Fibroblast of skin of left biceps (primary cell): ENCODE data around the gene FBN1.

Experiments
- DNase-seq, 2 experiments: peaks; one replicate each; pipeline ENCODE4 v3.0.0-alpha.2; 2013; ENCODE audit warnings: low read depth in 2 of 2

The FBN1 gene

GRCh38 chr15:48520376-48521155 lies 124.9 kb downstream of the FBN1 start:
- DNase-seq, result no peak

GRCh38 chr15:48516121-48516520 lies 129.4 kb downstream of the FBN1 start:
- no peak for DNase-seq

GRCh38 chr15:48515500-48515899 lies 130.0 kb downstream of the FBN1 start:
- no peak for DNase-seq

- DNase-seq, result no peak
Measured at GRCh38 chr15:48514103-48514816, 131.2 kb downstream of the FBN1 start.

- no peak for DNase-seq
Measured at GRCh38 chr15:48510976-48511375, 134.5 kb downstream of the FBN1 start.

DNA sequence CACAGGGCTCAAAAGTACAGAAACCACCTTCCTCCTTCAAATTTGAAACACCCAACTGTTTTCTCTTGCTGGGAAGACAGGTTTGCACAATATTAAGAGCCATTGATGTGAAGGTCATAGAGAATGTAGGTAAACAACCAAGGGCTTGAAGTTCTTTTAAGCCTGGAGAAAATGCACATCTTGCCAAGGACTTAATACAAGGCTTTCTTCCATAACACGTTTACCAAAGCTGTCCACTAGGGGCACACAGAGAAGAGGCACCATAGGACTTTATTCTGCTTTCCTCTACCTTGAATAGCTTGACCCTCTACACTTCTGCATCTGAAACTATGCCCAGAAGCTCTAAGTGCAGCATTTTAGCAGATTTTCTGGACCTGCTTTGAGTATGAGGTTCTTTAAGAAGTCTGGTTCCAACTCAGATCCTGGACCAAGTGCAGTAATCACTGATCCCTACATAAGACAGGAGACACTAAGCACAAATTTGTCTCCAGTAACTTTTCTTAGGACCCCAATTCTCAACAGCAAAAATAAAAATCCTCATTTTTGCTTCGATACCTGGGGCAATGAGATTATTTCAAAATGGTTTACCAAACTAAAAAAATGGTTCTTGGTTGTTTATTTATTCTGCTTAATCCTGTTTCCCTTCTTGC lies 138.0 kb downstream of the FBN1 start:
- peak in 1 of 2 experiments; percentile 19 for DNase-seq

DNA sequence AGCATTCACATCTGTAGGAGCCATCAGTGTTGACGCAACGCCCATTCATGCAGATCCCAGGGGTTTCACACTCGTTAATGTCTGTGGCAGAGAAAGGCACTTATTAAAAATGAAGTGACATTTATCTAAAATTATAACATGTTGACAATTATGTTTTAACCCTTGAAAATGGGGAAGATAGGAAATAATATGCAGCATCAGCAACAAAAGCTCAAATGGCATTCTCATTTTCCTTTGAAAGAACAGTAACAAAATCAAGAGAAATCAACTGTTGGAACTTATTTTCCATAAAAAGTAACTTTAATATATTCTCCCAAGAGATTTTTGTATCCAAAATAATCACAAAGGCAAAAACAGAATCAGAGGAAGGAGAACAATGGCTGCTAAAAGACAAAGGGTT lies 140.4 kb downstream of the FBN1 start:
- DNase-seq, result no peak

DNA sequence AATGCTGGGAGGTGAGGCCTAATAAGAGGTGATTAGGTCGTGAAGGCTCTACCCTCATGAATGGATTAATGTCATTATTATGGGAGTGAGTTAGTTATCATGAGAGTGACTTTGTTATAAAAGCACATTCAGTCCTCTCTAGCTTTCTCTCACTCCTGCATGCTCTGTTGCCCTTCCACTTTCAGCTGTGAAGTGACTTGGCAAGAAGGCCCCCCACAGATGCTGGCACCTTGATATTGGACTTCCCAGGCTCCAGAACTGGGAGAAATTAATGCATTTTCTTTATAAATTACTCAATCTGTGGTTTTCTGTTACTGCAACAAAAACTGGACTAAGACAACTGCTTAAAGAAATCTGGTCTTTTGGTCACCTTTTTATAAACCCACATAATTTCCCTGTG lies 144.3 kb downstream of the FBN1 start:
- DNase-seq, result no peak

DNA sequence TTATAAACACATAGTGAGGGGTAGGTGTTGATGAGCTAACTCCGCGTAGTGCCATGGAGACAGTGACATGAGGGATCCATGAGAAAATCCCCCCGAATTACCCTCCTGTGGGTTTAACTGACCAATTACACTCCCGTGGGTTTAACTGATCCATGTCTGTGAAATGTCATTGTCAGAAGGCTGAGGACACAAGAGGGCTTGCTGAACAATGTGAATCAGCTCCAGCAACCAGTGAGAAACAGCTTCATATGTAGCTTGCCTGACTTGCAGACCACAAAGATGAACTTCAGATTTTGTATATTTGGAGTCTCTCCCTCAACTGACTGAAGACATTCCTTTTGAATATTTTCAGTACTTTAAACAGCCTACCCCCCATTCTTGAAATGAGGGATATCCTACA lies 144.9 kb downstream of the FBN1 start:
- no peak for DNase-seq

DNA sequence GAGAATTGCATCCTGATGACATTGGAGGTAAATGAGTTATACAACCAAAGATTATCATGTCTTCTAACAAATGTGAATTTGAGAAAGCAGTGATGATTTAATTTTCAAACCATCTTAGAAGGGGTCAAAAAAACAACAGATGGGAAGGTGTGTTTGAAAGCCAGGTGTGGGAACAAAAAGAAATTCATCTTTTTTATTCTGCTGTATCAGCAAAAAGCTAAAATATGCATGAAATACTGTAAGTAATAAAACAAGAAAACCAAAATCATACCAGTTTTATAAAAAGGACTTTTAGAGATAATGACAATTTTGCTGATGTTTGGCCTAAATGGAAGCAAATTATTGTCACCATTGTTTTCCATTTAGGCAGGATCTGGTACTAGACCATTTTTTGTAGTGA lies 145.5 kb downstream of the FBN1 start:
- no peak for DNase-seq

GRCh38 chr15:48498828-48499227 lies 146.7 kb downstream of the FBN1 start:
- no peak for DNase-seq

GRCh38 chr15:48494631-48495030 lies 150.9 kb downstream of the FBN1 start:
- DNase-seq, result peak in 1 of 2 experiments; percentile 33

DNA sequence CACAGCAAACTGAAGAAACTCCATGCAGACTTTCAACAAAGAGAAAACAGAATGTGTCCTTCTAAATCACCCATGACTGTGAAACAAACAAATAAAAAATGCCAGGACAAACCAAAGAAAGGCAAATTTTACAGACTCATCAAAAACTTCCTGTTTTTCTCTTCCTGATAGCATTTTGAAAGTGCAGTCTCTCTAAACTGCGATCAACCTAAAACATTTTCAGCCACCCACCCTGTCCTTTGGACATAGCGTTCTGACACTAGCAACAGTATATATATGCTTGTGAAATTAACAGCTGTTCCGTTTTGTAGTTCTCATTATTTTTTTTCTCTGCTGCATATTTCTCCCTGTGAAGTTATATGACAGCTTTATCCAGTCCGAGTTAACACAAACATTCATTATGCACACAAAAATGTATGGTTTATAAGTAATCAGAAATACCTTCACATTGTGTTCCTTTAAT lies 151.7 kb downstream of the FBN1 start:
- no peak for DNase-seq

DNA sequence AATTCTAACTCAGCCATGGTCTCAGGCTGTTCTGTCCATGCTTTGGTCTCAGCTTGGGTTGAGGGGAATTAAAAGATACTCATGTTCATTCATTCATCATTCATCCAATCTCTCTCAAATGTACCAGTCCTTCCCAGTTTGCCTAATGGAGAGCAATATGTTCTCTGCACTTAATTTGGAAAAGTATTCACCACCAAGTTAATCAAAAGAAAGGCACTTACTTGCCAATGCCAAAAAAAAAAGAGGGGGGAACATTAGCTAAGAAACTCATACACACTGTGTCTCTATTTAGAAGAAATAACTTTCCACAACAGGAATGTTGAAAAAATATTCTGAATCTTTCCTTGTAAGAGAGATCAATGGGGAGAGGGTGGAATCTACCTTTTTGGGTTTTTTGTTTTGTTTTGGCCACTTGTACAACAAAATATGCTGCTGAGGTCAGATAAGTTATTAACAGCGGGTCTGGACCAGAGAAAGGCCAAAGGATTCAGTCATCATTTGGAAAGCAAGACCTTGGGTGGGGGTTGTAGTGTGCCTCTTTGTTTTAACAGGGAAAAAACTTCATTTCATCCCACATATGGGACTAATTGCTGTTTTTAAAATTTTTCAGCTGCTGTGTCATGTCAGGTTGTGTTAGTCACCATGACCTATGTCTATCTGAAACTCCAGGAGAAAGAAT lies 152.3 kb downstream of the FBN1 start:
- DNase-seq, result peak; percentile 84

- DNase-seq, result no peak
Measured at GRCh38 chr15:48486228-48486627, 159.3 kb downstream of the FBN1 start.

GRCh38 chr15:48481802-48482201 lies 163.7 kb downstream of the FBN1 start:
- DNase-seq, result no peak

DNA sequence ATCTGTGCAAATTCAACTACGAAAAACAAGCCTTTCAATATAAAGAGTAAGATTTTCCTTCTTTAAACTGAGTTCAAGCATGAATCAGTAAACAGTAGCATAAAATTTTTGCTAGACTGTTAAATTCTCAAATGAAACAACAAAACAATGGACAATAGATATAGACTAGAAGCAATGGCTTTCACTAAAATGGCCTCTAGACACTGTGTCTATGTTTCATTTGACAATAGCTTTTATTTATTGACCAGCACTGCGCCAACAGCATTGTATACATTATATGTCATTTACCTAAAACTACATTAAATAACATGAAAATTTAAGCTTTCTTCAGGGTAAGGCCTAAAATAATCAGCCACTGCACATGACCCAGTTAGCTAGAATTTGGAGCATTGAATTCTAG lies 165.8 kb downstream of the FBN1 start:
- DNase-seq, result no peak

GRCh38 chr15:48478581-48478980 lies 166.9 kb downstream of the FBN1 start:
- no peak for DNase-seq

DNA sequence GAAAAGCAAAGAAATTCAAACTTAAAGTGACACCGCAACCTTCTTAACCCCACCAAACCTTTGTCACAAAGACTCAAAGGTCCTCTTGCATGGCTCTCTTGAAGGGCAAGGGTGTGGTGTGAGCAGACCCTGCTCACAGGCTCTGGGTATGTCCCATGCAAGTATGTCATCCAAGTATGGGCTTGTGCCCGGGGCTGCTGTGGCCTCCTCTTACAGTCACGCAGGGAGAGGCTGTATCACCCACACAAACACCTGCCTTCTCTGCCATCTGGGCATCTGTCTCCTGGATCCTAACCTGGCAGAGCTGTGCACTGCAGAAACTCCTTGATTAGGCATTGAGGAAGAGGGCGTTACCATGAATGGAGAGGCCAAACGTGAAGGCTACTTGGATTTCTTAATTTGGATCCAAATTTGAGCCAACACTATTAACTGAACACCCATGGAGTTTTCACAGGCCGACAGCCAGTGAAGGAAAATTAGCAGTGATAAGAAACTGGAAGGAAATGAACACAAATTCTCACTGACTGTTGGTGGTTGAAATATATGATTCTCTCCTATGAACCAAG lies 167.6 kb downstream of the FBN1 start:
- no peak for DNase-seq

DNA sequence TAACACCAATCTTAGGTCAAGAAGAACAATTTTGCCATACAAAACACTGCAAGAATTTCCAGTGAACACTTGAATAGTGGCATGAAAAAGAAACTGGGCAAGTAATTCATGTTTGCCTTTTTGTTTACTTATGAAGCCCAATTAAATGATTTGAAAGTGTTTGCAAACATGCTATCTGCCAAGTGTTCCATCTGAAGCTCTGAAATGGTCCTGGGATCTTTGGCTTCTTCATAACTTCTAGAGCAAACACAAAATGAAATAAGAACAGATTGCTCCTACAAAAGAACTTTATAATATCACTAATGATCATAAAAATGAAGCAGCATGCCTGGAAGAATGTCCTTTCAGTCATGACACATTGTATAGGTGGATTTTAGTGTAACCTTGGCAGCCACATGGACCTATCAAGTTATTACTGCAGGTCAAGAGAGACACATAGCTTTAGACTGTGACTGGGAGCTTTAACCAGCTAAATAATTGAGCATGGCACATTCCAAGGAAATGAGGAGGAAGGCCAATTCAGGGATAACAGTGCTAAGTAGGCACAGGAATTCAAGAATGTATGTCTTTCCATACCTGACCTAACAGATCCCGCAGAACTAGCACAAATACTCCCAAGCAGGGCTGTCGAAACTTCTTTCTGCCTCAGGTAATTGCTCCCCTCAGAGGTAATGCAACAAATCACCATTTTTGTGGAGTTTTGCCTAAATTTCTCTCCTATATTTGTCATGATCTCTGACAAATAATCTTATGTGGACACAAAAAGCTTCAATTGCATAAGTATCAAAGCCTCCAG lies 169.7 kb downstream of the FBN1 start:
- DNase-seq, result no peak

GRCh38 chr15:48473667-48474066 lies 171.8 kb downstream of the FBN1 start:
- no peak for DNase-seq
